MCF 10A (cell line): ENCODE measurements around the gene XYLB. TPM values are rescaled to one million over a fixed set of nuclear protein-coding genes. Genes with fewer than 3 reads are reported as not detected.
"Not testable (repeated sequence)": the region's sequence is repeated elsewhere in the genome, so short reads cannot be mapped to it uniquely, and the experiment has no call there.

Source experiments
- Bru-seq: library from RNA; stranded (reverse); fragments of 400-500 nt; gene quantifications from one replicate; lab custom pipeline; 2021; lab: Mats Ljungman, UMichigan
- BruChase-seq, 2 experiments: library from RNA; stranded (reverse); fragments of 400-500 nt; gene quantifications; one replicate each; lab custom pipeline; 2021; lab: Mats Ljungman, UMichigan
- BruUV-seq: library from RNA; stranded (reverse); fragments of 400-500 nt; replicated peaks from 2 replicates; lab custom pipeline; 2021; lab: Mats Ljungman, UMichigan
- CTCF ChIA-PET: fragments of 300-600 bp; sonication (Branson Sonifier 250); formaldehyde crosslinking; extraction: SDS; loops from one replicate; lab custom pipeline; 2021; ENCODE audit warnings: antibody characterized with exemption, inconsistent platforms; lab: Yijun Ruan, JAX
- POLR2A ChIA-PET: fragments of 300-600, 350-650 bp; sonication (Branson Sonifier 250); formaldehyde crosslinking; extraction: SDS; loops from one replicate; lab custom pipeline; 2020; ENCODE audit warnings: antibody characterized with exemption, inconsistent platforms; lab: Yijun Ruan, JAX
- DNase-seq: peaks from one replicate; pipeline ENCODE4 v3.0.0-alpha.2; 2018; ENCODE audit not compliant: unreplicated experiment
- H3K27ac Mint-ChIP-seq: one replicate; pipeline ENCODE4 v1.8.0; 2022; ENCODE audit warnings: mild to moderate bottlenecking, low read depth, mixed read lengths; ENCODE audit not compliant: unreplicated experiment
- H3K27me3 Mint-ChIP-seq: one replicate; pipeline ENCODE4 v1.8.0; 2022; ENCODE audit warnings: mixed read lengths; ENCODE audit not compliant: insufficient read depth, unreplicated experiment
- H3K36me3 Mint-ChIP-seq: one replicate; pipeline ENCODE4 v1.8.0; 2022; ENCODE audit warnings: mild to moderate bottlenecking, moderate library complexity, mixed read lengths; ENCODE audit not compliant: insufficient read depth, unreplicated experiment
- H3K4me1 Mint-ChIP-seq: one replicate; pipeline ENCODE4 v1.8.0; 2022; ENCODE audit warnings: mixed read lengths; ENCODE audit not compliant: insufficient read depth, unreplicated experiment
- H3K4me3 Mint-ChIP-seq: one replicate; pipeline ENCODE4 v1.8.0; 2022; ENCODE audit warnings: mild to moderate bottlenecking, moderate library complexity, mixed read lengths; ENCODE audit not compliant: unreplicated experiment
- H3K9me3 Mint-ChIP-seq: one replicate; pipeline ENCODE4 v1.8.0; 2022; ENCODE audit warnings: mixed read lengths; ENCODE audit not compliant: unreplicated experiment
- CTCF ChIP-seq: fragments of 200-600 bp; IDR thresholded peaks from one replicate; pipeline ENCODE4 v1.8.0; 2022; ENCODE audit warnings: antibody characterized with exemption, mild to moderate bottlenecking; ENCODE audit not compliant: unreplicated experiment
- intact Hi-C: fragments of 100-400 bp; cut with micrococcal nuclease; formaldehyde crosslinking; loops from 2 replicates; pipeline ENCODE4 v1.14.1; 2022
- long read RNA-seq: library from polyadenylated mRNA; stranded (forward); transcript quantifications from one replicate; pipeline ENCODE4 v2.0.0, GENCODE V29; 2022
- total RNA-seq: library from RNA; stranded (reverse); gene quantifications from 2 replicates; pipeline ENCODE4 v1.2.3, GENCODE V29; 2022

The XYLB gene
- total RNA-seq (4.4 and 6.6 TPM in 2 replicates), Bru-seq, nascent RNA (percentile 58 among the genes with signal in this experiment), BruChase-seq, experiment 1, labeled RNA remaining after a 6-hour chase (percentile 51 among the genes with signal in this experiment), BruChase-seq, experiment 2, labeled RNA remaining after a 2-hour chase (percentile 56 among the genes with signal in this experiment)
- long read RNA-seq, partial matches to known transcripts = 1 of 7 reads
- long read RNA-seq, other reads (novel, unspliced or antisense) = 4 of 7 reads

GRCh38 chr3:38346587-38347410, at the start of gene XYLB:
XYLB (plus strand) TSS chr3:38346785; CDS start chr3:38346869, 84 bp downstream.
- Mint-ChIP-seq H3K36me3 (no peaks in the 10 kb centered on the region), H3K9me3 (no peaks in the 10 kb centered on the region), H3K27me3 (no peaks in the 10 kb centered on the region), H3K4me1 (peaks cover 8% of the 10 kb centered on the region), H3K4me3 (peak within 1 kb of the TSS; percentile 69), H3K27ac (no peak within 1 kb of the TSS)
- peak; percentile 77 for TF ChIP-seq CTCF
- peak; percentile 83 for DNase-seq
- POLR2A ChIA-PET = interaction anchor here (0.6 to 2.0 kb wide), 8 partner anchors 8 to 214 kb away, joined by 3 to 10 read pairs (median 4); partner anchors contain the start of gene EXOG
- CTCF ChIA-PET = interaction anchor here (0.5 to 4.6 kb wide), 55 partner anchors 8 to 899 kb away, joined by 3 to 117 read pairs (median 4); partner anchors contain the start of genes ACVR2B, EXOG and OXSR1
- BruUV-seq = no TSS peak
- intact Hi-C loops = loop anchor here (2.0 to 10.0 kb wide), 6 partner anchors 108 to 372 kb away; partner anchors contain the start of genes ACAA1 and MYD88

GRCh38 chr3:38297053-38297452, 49.5 kb upstream of the XYLB start:
- H3K9me3 Mint-ChIP-seq, H3K27ac Mint-ChIP-seq, H3K36me3 Mint-ChIP-seq, DNase-seq, intact Hi-C loops, H3K4me1 Mint-ChIP-seq, H3K4me3 Mint-ChIP-seq, H3K27me3 Mint-ChIP-seq, BruUV-seq: not testable (repeated sequence)
- CTCF ChIA-PET = interaction anchor here (0.6 to 3.1 kb wide), 11 partner anchors 9 to 703 kb away, joined by 3 to 21 read pairs (median 4); partner anchors contain the start of gene XYLB
- POLR2A ChIA-PET = interaction anchor here (0.7 kb wide), 1 partner anchor 160 kb away, joined by 3 read pairs; the partner anchor contains the start of gene ACAA1

- DNase-seq = no peak
- ChIA-PET POLR2A (interaction anchor here (0.6 kb wide), 1 partner anchor 104 kb away, joined by 4 read pairs; no protein-coding TSS in a partner anchor), CTCF (interaction anchor here (0.6 to 3.1 kb wide), 19 partner anchors 8 to 702 kb away, joined by 3 to 21 read pairs (median 4); partner anchors contain the start of gene OXSR1)
- Mint-ChIP-seq H3K9me3 (no peaks in the 10 kb centered on the region), H3K27me3 (no peaks in the 10 kb centered on the region), H3K4me3 (no peak overlapping the region), H3K36me3 (no peaks in the 10 kb centered on the region), H3K27ac (no peak overlapping the region), H3K4me1 (no peaks in the 10 kb centered on the region)
- no TSS peak for BruUV-seq
- TF ChIP-seq CTCF = no peak
- intact Hi-C loops = no loop called here
Measured at GRCh38 chr3:38297537-38297936, 49.0 kb upstream of the XYLB start.

- peak; percentile 23 for DNase-seq
- no peak overlapping the region for H3K4me3 Mint-ChIP-seq
- ChIA-PET CTCF (interaction anchor here (0.6 to 3.1 kb wide), 27 partner anchors 8 to 702 kb away, joined by 3 to 21 read pairs (median 4); partner anchors contain the start of gene OXSR1), POLR2A (interaction anchor here (0.6 kb wide), 1 partner anchor 104 kb away, joined by 4 read pairs; no protein-coding TSS in a partner anchor)
- intact Hi-C loops = loop anchor here (1.0 kb wide), 2 partner anchors 167 to 180 kb away; no protein-coding TSS in a partner anchor
- peak; percentile 40 for TF ChIP-seq CTCF
- no peak overlapping the region for H3K27ac Mint-ChIP-seq
- no peaks in the 10 kb centered on the region for H3K36me3 Mint-ChIP-seq
- no peaks in the 10 kb centered on the region for H3K9me3 Mint-ChIP-seq
- H3K27me3 Mint-ChIP-seq = no peaks in the 10 kb centered on the region
- H3K4me1 Mint-ChIP-seq = no peaks in the 10 kb centered on the region
- no TSS peak for BruUV-seq
Measured at GRCh38 chr3:38297947-38298711, 48.5 kb upstream of the XYLB start.
